Measurements from ENCODE around the gene AXIN2. TPM values are rescaled to one million over a fixed set of nuclear protein-coding genes. Genes with fewer than 3 reads are reported as not detected.

The AXIN2 gene
- total RNA-seq, 1 donor from 2014 or later, result 8.9 TPM

GRCh38 chr17:65503557-65503956 lies 57.9 kb downstream of the AXIN2 start:
- H3K9me3 Mint-ChIP-seq (ENCODE audit: unreplicated experiment), result peaks cover 2% of the 10 kb centered on the region
- Histone ChIP-seq H3K4me2 (ENCODE audit: low read length) (no peak overlapping the region), H3K9ac (ENCODE audit: low read length) (no peak overlapping the region), H3K27ac (ENCODE audit: low read depth, low read length) (no peak overlapping the region), H4K20me1 (ENCODE audit: insufficient read depth, low read length) (no peaks in the 10 kb centered on the region), H3K36me3 (ENCODE audit: insufficient read depth, low read length) (no peaks in the 10 kb centered on the region), H3K9me3 (ENCODE audit: insufficient read depth, low read depth, low read length) (no peaks in the 10 kb centered on the region), H2AFZ (ENCODE audit: low read depth, low read length) (no peak overlapping the region), H3K79me2 (ENCODE audit: insufficient read depth, low read length) (no peaks in the 10 kb centered on the region), H3K27me3 (ENCODE audit: insufficient read depth, low read length) (peaks cover 4% of the 10 kb centered on the region), H3K4me3 (ENCODE audit: insufficient read depth, low read depth, low read length) (no peak overlapping the region), H3K4me1 (ENCODE audit: insufficient read depth, low read length) (no peaks in the 10 kb centered on the region)
- H3K36me3 Mint-ChIP-seq (ENCODE audit: low read depth, unreplicated experiment), result no peaks in the 10 kb centered on the region
- FAIRE-seq (no peak), DNase-seq (ENCODE audit: low read depth) (no peak)
- no peak overlapping the region for H3K4me3 Mint-ChIP-seq (ENCODE audit: unreplicated experiment)
- H3K27me3 Mint-ChIP-seq (ENCODE audit: low read depth, unreplicated experiment), result peaks cover 6% of the 10 kb centered on the region
- TF ChIP-seq CTCF (IDR thresholded peaks at IDR 0.05; ENCODE audit: insufficient read depth, low read depth, low read length), result no peak
- no peak for TF ChIP-seq EZH2 (IDR thresholded peaks at IDR 0.05; ENCODE audit: insufficient read depth, low read length)
- H3K4me1 Mint-ChIP-seq (ENCODE audit: low read depth, unreplicated experiment), result no peaks in the 10 kb centered on the region
- H3K27ac Mint-ChIP-seq (ENCODE audit: unreplicated experiment), result no peak overlapping the region

- peaks cover 26% of the 10 kb centered on the region for H3K27me3 Mint-ChIP-seq (ENCODE audit: low read depth, unreplicated experiment)
- peaks cover 4% of the 10 kb centered on the region for H3K27me3 ChIP-seq (ENCODE audit: insufficient read depth, low read length)
- H3K4me1 Mint-ChIP-seq (ENCODE audit: low read depth, unreplicated experiment), result peaks cover 8% of the 10 kb centered on the region
- no peak overlapping the region for H3K4me3 ChIP-seq (ENCODE audit: insufficient read depth, low read depth, low read length)
- no peak overlapping the region for H3K9ac ChIP-seq (ENCODE audit: low read length)
- no peaks in the 10 kb centered on the region for H4K20me1 ChIP-seq (ENCODE audit: insufficient read depth, low read length)
- H2AFZ ChIP-seq (ENCODE audit: low read depth, low read length), result no peak overlapping the region
- H3K9me3 ChIP-seq (ENCODE audit: insufficient read depth, low read depth, low read length), result no peaks in the 10 kb centered on the region
- no peak for FAIRE-seq
- H3K4me3 Mint-ChIP-seq (ENCODE audit: unreplicated experiment), result no peak overlapping the region
- no peak overlapping the region for H3K27ac ChIP-seq (ENCODE audit: low read depth, low read length)
- no peaks in the 10 kb centered on the region for H3K36me3 Mint-ChIP-seq (ENCODE audit: low read depth, unreplicated experiment)
- no peaks in the 10 kb centered on the region for H3K36me3 ChIP-seq (ENCODE audit: insufficient read depth, low read length)
- no peaks in the 10 kb centered on the region for H3K79me2 ChIP-seq (ENCODE audit: insufficient read depth, low read length)
- H3K4me1 ChIP-seq (ENCODE audit: insufficient read depth, low read length), result no peaks in the 10 kb centered on the region
- no peak for TF ChIP-seq EZH2 (IDR thresholded peaks at IDR 0.05; ENCODE audit: insufficient read depth, low read length)
- no peak for TF ChIP-seq CTCF (IDR thresholded peaks at IDR 0.05; ENCODE audit: insufficient read depth, low read depth, low read length)
- H3K4me2 ChIP-seq (ENCODE audit: low read length), result no peak overlapping the region
- no peak overlapping the region for H3K27ac Mint-ChIP-seq (ENCODE audit: unreplicated experiment)
- H3K9me3 Mint-ChIP-seq (ENCODE audit: unreplicated experiment), result no peaks in the 10 kb centered on the region
- DNase-seq (ENCODE audit: low read depth), result no peak
Observed at GRCh38 chr17:65498816-65499215, 62.6 kb downstream of the AXIN2 start.

DNA sequence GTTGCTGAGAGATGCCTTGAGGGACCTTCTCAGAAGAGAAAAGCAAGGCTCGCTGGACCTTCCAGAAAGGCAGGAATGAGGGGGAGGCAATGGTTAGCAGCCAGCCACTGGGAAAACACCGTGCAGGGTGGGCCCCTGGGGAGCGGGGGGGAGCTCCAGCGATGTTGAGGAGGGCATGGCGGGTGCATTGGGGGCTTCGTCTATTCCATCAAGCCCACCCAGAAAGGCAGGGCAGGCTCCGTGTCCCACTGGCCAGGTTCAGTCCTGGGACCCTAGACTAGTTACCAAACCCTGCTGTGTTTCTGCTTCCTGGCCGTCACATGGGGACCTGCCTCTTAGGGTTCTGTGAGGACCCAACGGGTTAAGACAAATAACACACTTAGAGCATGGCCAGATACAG lies 64.6 kb downstream of the AXIN2 start:
- Mint-ChIP-seq H3K9me3 (ENCODE audit: unreplicated experiment) (no peaks in the 10 kb centered on the region), H3K4me3 (ENCODE audit: unreplicated experiment) (no peak overlapping the region), H3K36me3 (ENCODE audit: low read depth, unreplicated experiment) (no peaks in the 10 kb centered on the region), H3K4me1 (ENCODE audit: low read depth, unreplicated experiment) (peaks cover 8% of the 10 kb centered on the region), H3K27me3 (ENCODE audit: low read depth, unreplicated experiment) (peaks cover 35% of the 10 kb centered on the region), H3K27ac (ENCODE audit: unreplicated experiment) (no peak overlapping the region)
- DNase-seq (ENCODE audit: low read depth), result no peak
- no peaks in the 10 kb centered on the region for H4K20me1 ChIP-seq (ENCODE audit: insufficient read depth, low read length)
- no peak overlapping the region for H3K4me3 ChIP-seq (ENCODE audit: insufficient read depth, low read depth, low read length)
- H3K79me2 ChIP-seq (ENCODE audit: insufficient read depth, low read length), result no peaks in the 10 kb centered on the region
- H2AFZ ChIP-seq (ENCODE audit: low read depth, low read length), result no peak overlapping the region
- no peak overlapping the region for H3K27ac ChIP-seq (ENCODE audit: low read depth, low read length)
- FAIRE-seq, result no peak
- no peaks in the 10 kb centered on the region for H3K4me1 ChIP-seq (ENCODE audit: insufficient read depth, low read length)
- H3K36me3 ChIP-seq (ENCODE audit: insufficient read depth, low read length), result no peaks in the 10 kb centered on the region
- peaks cover 4% of the 10 kb centered on the region for H3K27me3 ChIP-seq (ENCODE audit: insufficient read depth, low read length)
- no peak for TF ChIP-seq CTCF (IDR thresholded peaks at IDR 0.05; ENCODE audit: insufficient read depth, low read depth, low read length)
- TF ChIP-seq EZH2 (IDR thresholded peaks at IDR 0.05; ENCODE audit: insufficient read depth, low read length), result no peak
- no peak overlapping the region for H3K4me2 ChIP-seq (ENCODE audit: low read length)
- no peaks in the 10 kb centered on the region for H3K9me3 ChIP-seq (ENCODE audit: insufficient read depth, low read depth, low read length)
- no peak overlapping the region for H3K9ac ChIP-seq (ENCODE audit: low read length)

Measured in astrocyte (in vitro differentiated cells and primary cell).